RPMI7951 (cell line): ENCODE data around the gene GRM1. TPM values are rescaled to one million over a fixed set of nuclear protein-coding genes. Genes with fewer than 3 reads are reported as not detected.

Source experiments
- DNase-seq: peaks from one replicate; pipeline ENCODE4 v3.0.0-alpha.2; 2012; ENCODE audit warnings: low read depth
- total RNA-seq: library from RNA; depleted of rRNA; stranded (reverse); fragments of >200 nt; shearing (Covaris generic); gene quantifications from 2 replicates; pipeline ENCODE4 v1.2.3, GENCODE V29; 2014

Gene GRM1
- total RNA-seq, 1 experiment from 2014 or later, result 0.12 TPM

- DNase-seq, result peak; percentile 16
Measured at GRCh38 chr6:146271163-146271562, 242.3 kb downstream of the GRM1 start.

- no peak for DNase-seq
Measured at GRCh38 chr6:146273490-146273889, 244.6 kb downstream of the GRM1 start.

GRCh38 chr6:146277142-146277541 is 248.3 kb downstream of the GRM1 start:
- no peak for DNase-seq

DNA sequence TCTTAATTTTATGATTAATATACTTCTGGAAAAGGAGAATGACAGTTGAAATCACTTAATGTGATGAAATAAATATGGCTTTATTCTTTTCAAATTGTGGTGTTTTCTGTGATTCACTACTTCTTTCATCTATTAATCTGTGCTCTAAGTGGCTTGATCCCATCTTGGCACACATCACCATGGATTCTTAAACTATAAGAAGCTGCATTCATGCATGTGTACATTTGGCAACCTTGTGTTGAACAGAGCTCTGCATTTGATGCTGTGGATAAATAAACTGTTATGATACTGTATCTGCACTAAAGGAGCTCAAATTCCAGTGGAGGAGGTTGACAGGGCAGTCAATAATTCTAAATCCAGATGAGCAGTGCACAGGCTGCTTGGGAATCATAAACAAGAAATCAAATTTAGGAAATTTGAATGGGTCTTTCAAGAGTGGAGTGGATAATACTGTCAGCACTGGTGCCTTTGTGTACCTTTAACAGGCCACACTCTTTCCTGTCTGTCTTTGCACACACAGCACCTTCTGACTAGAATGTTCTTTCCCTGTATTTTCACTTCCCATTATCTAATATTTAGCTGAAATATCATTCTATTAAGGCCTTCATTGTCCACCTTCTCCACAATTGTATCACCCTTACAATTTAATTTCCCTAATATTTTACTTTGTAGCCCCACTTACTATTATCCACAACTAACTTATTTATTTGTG is 252.9 kb downstream of the GRM1 start:
- no peak for DNase-seq

- no peak for DNase-seq
Measured at GRCh38 chr6:146282837-146283236, 254.0 kb downstream of the GRM1 start.

DNA sequence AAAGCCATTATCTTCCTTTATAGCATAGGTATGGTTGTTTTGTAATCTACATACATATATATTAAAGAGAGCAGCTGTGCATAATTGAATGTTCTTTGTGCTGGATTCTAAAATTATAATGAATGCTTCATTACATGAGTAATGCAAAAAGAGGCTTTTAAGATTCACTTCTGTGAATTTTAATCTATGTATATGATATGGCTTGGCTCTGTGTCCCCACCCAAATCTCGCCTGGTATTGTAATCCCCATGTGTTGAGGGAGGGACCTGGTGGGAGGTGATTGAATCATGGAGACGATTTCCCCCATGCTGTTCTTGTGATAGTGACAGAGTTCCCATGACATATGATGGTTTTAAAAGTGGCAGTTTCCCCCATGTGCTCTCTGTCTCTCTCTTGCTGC is 255.4 kb downstream of the GRM1 start:
- no peak for DNase-seq

- DNase-seq, result no peak
Measured at GRCh38 chr6:146286961-146287360, 258.1 kb downstream of the GRM1 start.

GRCh38 chr6:146287691-146288369 is 259.0 kb downstream of the GRM1 start:
- no peak for DNase-seq

- DNase-seq, result peak; percentile 91
Measured at GRCh38 chr6:146289816-146290588, 261.1 kb downstream of the GRM1 start.

- DNase-seq, result no peak
Measured at GRCh38 chr6:146290589-146290901, 261.7 kb downstream of the GRM1 start.

DNA sequence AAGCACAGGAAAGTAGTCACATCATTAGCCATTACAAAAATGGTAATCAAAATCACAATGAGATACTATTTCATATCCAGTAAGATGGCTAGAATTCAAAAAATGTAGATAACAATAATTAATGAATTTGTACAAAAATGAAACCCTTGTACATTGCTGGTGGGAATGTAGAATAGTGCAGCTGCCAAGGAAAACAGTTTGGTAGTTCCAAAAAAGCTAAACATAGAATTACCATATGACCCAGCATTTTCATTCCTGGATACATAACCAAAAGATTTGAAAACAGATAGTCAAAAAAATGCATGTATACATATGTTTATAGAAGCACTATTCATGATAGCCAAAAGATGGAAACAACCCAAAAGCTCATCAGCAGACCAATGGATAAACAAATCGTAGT is 263.6 kb downstream of the GRM1 start:
- no peak for DNase-seq

DNA sequence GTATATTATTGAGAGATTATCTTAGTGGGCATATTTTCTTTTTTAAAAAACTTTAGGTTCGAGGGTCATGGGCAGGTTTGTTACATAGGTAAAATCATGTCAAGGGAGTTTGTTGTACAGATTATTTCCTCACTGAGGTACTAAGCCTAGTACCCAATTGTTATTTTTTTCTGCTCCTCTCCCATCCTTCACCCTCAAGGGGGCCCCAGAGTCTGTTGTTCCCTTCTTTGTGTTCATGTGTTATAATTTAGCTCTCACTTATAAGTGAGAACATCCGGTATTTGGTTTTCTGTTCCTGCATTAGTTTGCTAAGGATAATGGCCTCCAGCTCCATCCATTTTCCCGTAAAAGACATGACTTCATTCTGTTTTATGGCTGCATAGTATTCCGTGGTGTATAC is 266.8 kb downstream of the GRM1 start:
- DNase-seq, result no peak

DNA sequence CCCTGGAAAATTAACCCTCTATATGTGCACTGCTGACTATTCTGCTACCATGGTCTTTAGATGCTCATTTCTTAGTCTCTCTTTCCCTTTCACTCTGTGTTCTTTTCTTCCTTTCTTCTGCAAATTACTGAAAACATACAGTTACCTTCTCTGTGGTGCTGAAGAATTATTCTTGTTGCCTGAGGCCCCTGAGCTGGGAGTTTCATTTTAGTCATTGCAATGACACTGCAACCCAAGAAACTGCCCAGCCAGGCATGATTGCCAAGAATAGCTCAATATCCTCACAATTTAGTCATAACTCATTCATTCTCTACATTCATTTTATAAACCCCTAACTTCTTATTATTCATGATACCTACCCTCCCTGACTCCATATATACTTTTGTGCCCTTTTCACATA is 269.0 kb downstream of the GRM1 start:
- DNase-seq, result peak; percentile 19

GRCh38 chr6:146300521-146300920 is 271.7 kb downstream of the GRM1 start:
- DNase-seq, result no peak

DNA sequence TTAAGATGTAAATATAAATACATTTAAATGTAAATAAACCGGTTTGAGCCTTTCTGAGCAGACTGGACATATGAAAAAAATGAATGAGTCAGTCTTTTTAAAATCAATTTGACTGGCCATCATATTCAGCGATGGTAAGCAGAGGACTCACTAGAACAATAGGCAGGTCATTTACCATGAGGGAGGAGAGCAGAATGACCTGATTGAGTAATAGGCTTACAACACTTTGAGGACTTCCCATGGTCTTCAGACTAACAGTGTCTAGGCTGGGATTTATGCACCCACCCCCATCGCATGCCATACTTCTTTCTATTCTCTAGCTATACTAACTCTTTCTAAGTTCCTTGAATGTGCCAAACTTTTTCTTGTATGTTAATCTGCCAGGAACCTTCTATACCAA is 272.9 kb downstream of the GRM1 start:
- no peak for DNase-seq

- no peak for DNase-seq
Measured at GRCh38 chr6:146302994-146303393, 274.1 kb downstream of the GRM1 start.

GRCh38 chr6:146304181-146304580 is 275.3 kb downstream of the GRM1 start:
- DNase-seq, result no peak

GRCh38 chr6:146305092-146305491 is 276.2 kb downstream of the GRM1 start:
- DNase-seq, result no peak

- DNase-seq, result no peak
Measured at GRCh38 chr6:146305951-146306350, 277.1 kb downstream of the GRM1 start.

- no peak for DNase-seq
Measured at GRCh38 chr6:146310628-146311027, 281.8 kb downstream of the GRM1 start.

DNA sequence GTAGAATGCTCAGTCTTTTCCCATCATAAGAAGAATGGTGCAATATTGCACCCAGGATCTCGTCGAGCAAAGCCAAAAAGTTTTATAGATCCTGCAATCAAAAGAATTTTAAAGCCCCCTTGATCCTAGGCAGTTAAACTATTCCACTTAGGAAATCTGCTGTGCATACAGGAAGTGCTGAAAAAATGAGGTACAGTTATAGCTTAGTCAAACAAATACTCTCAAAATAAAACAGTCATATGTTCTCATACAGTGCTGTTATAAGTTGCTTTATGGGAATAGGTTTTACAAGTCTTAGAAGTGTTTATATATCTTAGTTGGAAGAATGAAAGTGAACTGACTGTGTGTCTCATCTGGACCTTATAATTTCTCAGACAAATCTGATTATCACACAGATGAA is 282.2 kb downstream of the GRM1 start:
- DNase-seq, result no peak

GRCh38 chr6:146312608-146313007 is 283.7 kb downstream of the GRM1 start:
- no peak for DNase-seq
